Stimulated activated CD4-positive, alpha-beta T cell treated with anti-CD3 and anti-CD28 coated beads, Interleukin-4, amount 100 ng/mL, for 4 hours (primary cell): ENCODE measurements around the gene MARCHF10.
"Not testable (repeated sequence)": the region's sequence is repeated elsewhere in the genome, so short reads cannot be mapped to it uniquely, and the experiment has no call there.

ENCODE experiments used
- DNase-seq, 2 experiments: peaks; one replicate each; pipeline ENCODE4 v3.0.0-alpha.2; 2020

Gene MARCHF10

GRCh38 chr17:62807812-62808575, at the start of gene MARCHF10:
TSS of gene MARCHF10 (minus strand) at chr17:62808314. CDS start at chr17:62801735, 6,579 bp downstream.
- DNase-seq, result peak; percentile 45 to 68

- DNase-seq, result no peak
Observed at GRCh38 chr17:62857526-62857925, 49.4 kb upstream of the MARCHF10 start.

- no peak for DNase-seq
Observed at GRCh38 chr17:62856594-62856993, 48.5 kb upstream of the MARCHF10 start.

- no peak for DNase-seq
Observed at GRCh38 chr17:62855156-62855555, 47.0 kb upstream of the MARCHF10 start.

- DNase-seq, result no peak
Observed at GRCh38 chr17:62854098-62854680, 46.1 kb upstream of the MARCHF10 start.

GRCh38 chr17:62852195-62852594, 44.1 kb upstream of the MARCHF10 start:
- no peak for DNase-seq

GRCh38 chr17:62849591-62850415, 41.7 kb upstream of the MARCHF10 start:
- not testable (repeated sequence) for DNase-seq

GRCh38 chr17:62848334-62848733, 40.2 kb upstream of the MARCHF10 start:
- DNase-seq, result no peak

GRCh38 chr17:62847426-62847825, 39.3 kb upstream of the MARCHF10 start:
- no peak for DNase-seq

GRCh38 chr17:62840871-62841270, 32.8 kb upstream of the MARCHF10 start:
- no peak for DNase-seq

- DNase-seq, result not testable (repeated sequence)
Observed at GRCh38 chr17:62833816-62834215, 25.7 kb upstream of the MARCHF10 start.

GRCh38 chr17:62832405-62832804, 24.3 kb upstream of the MARCHF10 start:
- DNase-seq, result no peak

- not testable (repeated sequence) for DNase-seq
Observed at GRCh38 chr17:62831066-62831465, 23.0 kb upstream of the MARCHF10 start.

GRCh38 chr17:62827746-62828485, 19.8 kb upstream of the MARCHF10 start:
- no peak for DNase-seq

- no peak for DNase-seq
Observed at GRCh38 chr17:62826956-62827355, 18.8 kb upstream of the MARCHF10 start.

- DNase-seq, result no peak
Observed at GRCh38 chr17:62825182-62825581, 17.1 kb upstream of the MARCHF10 start.

- no peak for DNase-seq
Observed at GRCh38 chr17:62824290-62825131, 16.4 kb upstream of the MARCHF10 start.

- DNase-seq, result no peak
Observed at GRCh38 chr17:62823111-62823893, 15.2 kb upstream of the MARCHF10 start.

GRCh38 chr17:62822080-62822904, 14.2 kb upstream of the MARCHF10 start:
- no peak for DNase-seq
